ENCODE results near the gene USH2A. TPM values are rescaled to one million over a fixed set of nuclear protein-coding genes. Genes with fewer than 3 reads are reported as not detected.

Gene USH2A
- polyA plus RNA-seq, 1 donor from 2014 or later: 0.17 TPM

- H2AFZ ChIP-seq (ENCODE audit: low read depth, low read length): no peak overlapping the region
- no peak overlapping the region for H3K9ac ChIP-seq (ENCODE audit: low read length)
- TF ChIP-seq TAF1 (IDR thresholded peaks at IDR 0.05; ENCODE audit: low read depth) (no peak), POLR2AphosphoS5 (IDR thresholded peaks at IDR 0.05) (no peak), EZH2 (IDR thresholded peaks at IDR 0.05; ENCODE audit: borderline replicate concordance, insufficient read depth, low read length, poor library complexity, severe bottlenecking) (no peak), EP300 (conservative IDR thresholded peaks at IDR 0.05; ENCODE audit: poor library complexity, severe bottlenecking) (no peak), REST (IDR thresholded peaks at IDR 0.05; ENCODE audit: borderline replicate concordance) (no peak), RAD21 (conservative IDR thresholded peaks at IDR 0.05) (no peak), MXI1 (conservative IDR thresholded peaks at IDR 0.05; ENCODE audit: poor library complexity, severe bottlenecking) (no peak), CTCF (IDR thresholded peaks at IDR 0.05; ENCODE audit: poor library complexity, severe bottlenecking) (no peak), SMC3 (conservative IDR thresholded peaks at IDR 0.05; ENCODE audit: poor library complexity) (no peak)
- H3K36me3 ChIP-seq (ENCODE audit: insufficient read depth, low read length): no peaks in the 10 kb centered on the region
- no peak overlapping the region for H3K27ac ChIP-seq (ENCODE audit: low read length)
- no peaks in the 10 kb centered on the region for H4K20me1 ChIP-seq (ENCODE audit: insufficient read depth)
- H3K27me3 ChIP-seq (ENCODE audit: insufficient read depth, low read depth, low read length): no peaks in the 10 kb centered on the region
- no peak overlapping the region for H3K4me2 ChIP-seq (ENCODE audit: low read length)
- no peaks in the 10 kb centered on the region for H3F3A ChIP-seq (ENCODE audit: insufficient read depth, low read length, poor library complexity, severe bottlenecking)
- no peaks in the 10 kb centered on the region for H3K9me3 ChIP-seq (ENCODE audit: low read length)
- no peaks in the 10 kb centered on the region for H3K9me2 ChIP-seq (ENCODE audit: insufficient read depth, low read length)
- H3K79me2 ChIP-seq (replicated peaks; ENCODE audit: insufficient read depth, low read length): no peaks in the 10 kb centered on the region
- H3K4me3 ChIP-seq (ENCODE audit: low read length): no peak overlapping the region
Measured at GRCh38 chr1:216181590-216181989, 241.7 kb downstream of the USH2A start.

- H3K9me2 ChIP-seq (ENCODE audit: insufficient read depth, low read length): no peaks in the 10 kb centered on the region
- no peak overlapping the region for H2AFZ ChIP-seq (ENCODE audit: low read depth, low read length)
- no peaks in the 10 kb centered on the region for H3K27me3 ChIP-seq (ENCODE audit: insufficient read depth, low read depth, low read length)
- TF ChIP-seq TAF1 (IDR thresholded peaks at IDR 0.05; ENCODE audit: low read depth) (no peak), SMC3 (conservative IDR thresholded peaks at IDR 0.05; ENCODE audit: poor library complexity) (no peak), POLR2AphosphoS5 (IDR thresholded peaks at IDR 0.05) (no peak), MXI1 (conservative IDR thresholded peaks at IDR 0.05; ENCODE audit: poor library complexity, severe bottlenecking) (no peak), EP300 (conservative IDR thresholded peaks at IDR 0.05; ENCODE audit: poor library complexity, severe bottlenecking) (no peak), RAD21 (conservative IDR thresholded peaks at IDR 0.05) (no peak), EZH2 (IDR thresholded peaks at IDR 0.05; ENCODE audit: borderline replicate concordance, insufficient read depth, low read length, poor library complexity, severe bottlenecking) (no peak), CTCF (IDR thresholded peaks at IDR 0.05; ENCODE audit: poor library complexity, severe bottlenecking) (no peak), REST (IDR thresholded peaks at IDR 0.05; ENCODE audit: borderline replicate concordance) (no peak)
- H3K79me2 ChIP-seq (replicated peaks; ENCODE audit: insufficient read depth, low read length): no peaks in the 10 kb centered on the region
- H3K27ac ChIP-seq (ENCODE audit: low read length): no peak overlapping the region
- no peak overlapping the region for H3K4me3 ChIP-seq (ENCODE audit: low read length)
- no peaks in the 10 kb centered on the region for H4K20me1 ChIP-seq (ENCODE audit: insufficient read depth)
- H3K36me3 ChIP-seq (ENCODE audit: insufficient read depth, low read length): no peaks in the 10 kb centered on the region
- no peaks in the 10 kb centered on the region for H3K9me3 ChIP-seq (ENCODE audit: low read length)
- no peaks in the 10 kb centered on the region for H3F3A ChIP-seq (ENCODE audit: insufficient read depth, low read length, poor library complexity, severe bottlenecking)
- no peak overlapping the region for H3K9ac ChIP-seq (ENCODE audit: low read length)
- H3K4me2 ChIP-seq (ENCODE audit: low read length): no peak overlapping the region
Measured at GRCh38 chr1:216178281-216178680, 245.0 kb downstream of the USH2A start.
